Fibroblast of peridontal ligament (primary cell): ENCODE results near the gene LMO1.

ENCODE experiments used
- DNase-seq: peaks from one replicate; pipeline ENCODE4 v3.0.0-alpha.2; 2010; ENCODE audit errors: extremely low read depth

Gene LMO1

DNA sequence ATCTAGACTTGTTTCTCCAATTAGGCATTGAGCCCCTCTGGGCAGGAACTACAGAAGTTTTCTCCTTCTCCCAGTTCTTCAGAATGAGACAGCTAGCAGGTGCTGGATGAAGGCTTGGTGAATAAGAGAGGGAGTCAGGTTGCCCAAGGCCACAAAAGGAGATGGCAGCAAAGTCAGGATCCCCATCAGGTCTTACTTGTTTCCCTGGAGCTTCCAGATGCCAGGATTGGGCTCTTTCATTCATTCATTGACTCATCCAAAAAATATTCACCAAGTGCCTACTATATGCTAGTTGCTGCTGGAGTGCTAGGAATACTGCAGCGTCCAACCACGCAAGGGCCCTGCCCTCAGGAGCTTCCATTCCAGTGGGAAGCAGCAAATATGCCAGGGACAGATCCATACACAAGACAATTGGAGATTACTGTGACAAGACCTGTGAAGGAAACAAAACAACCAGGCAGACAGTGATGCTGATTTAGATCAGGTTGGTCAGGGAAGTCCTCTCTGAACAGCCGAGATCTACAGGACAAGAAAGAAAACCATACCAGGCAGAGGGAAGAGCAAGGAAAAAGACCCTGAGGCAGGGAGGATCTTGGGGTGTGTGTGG lies 24.6 kb upstream of the LMO1 start:
- no peak for DNase-seq

DNA sequence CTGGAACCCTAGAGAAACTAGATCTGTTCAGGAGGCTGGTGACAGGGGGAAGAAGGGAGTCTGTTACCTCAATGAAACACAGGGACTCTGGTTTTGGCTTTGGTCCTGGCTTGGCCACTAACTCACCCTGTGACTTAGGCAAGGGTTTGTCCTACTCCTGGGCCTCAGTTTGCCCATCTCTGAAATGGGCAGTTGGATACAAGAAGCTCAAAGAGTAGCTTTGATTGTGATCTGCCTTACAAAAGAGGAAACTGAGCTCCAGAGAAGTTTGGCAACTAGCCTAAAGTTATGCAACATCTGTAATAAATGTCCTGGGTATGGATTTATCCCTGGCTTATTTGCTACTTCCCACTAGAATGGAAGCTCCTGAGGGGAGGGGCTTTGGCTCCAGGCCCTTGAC lies 24.0 kb upstream of the LMO1 start:
- DNase-seq: no peak

DNA sequence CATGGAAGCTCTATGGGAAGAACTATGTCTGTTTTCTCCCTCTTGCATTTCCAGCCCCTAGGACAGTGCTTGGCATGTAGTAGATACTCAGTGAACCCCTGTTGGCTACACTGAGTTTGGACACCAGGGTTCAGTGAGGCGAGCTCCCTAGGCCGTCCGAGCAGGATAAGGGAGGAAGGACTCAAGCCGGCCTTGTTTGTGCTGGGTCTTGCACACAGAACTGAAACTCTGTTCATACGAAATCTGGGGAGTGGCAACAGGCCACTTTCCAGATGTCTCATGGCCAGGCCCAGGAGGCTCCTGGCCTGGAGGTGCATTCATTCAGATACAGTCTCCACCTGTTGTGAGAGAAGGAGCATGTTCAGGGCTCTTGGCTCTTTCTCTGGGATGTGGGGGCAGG lies 23.6 kb upstream of the LMO1 start:
- no peak for DNase-seq

DNA sequence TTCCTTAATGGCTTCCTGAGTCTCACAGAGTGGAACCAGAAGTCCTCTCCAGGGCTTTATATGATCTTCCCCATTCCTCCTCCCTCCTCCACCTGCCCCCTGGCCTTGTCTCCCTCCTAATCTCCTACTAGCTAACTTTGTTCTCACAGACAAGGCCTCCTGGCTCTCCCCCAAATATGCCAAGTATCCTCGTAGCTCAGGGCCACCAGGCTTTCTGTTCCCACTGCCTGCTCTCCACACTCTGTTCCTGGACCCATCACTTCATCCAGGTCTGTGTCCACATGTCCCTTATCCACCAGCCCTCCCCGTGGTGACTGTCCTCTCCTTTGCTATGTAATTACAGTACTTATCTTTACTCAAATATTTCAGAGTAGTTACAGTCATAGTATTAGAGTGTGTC lies 23.2 kb upstream of the LMO1 start:
- DNase-seq: no peak

DNA sequence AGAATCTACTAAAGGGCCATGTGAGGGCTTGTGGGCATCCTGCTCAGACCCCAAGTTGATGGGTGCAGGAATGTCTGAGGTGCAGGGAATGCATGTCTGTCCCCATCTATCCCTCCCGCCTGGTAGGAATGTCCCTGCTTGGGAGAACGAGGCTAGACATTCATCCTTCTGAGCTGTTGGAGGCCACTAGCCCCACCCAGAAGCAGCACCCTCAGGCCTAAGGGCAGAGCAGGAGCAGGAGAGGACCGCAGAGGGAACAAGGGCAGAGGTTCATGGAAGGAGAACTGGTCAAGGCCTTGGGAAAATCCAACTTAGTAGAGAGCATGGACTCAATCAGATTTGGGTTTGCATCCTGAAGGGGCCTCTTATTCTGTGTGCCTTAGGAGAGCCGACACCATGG lies 22.1 kb upstream of the LMO1 start:
- DNase-seq: no peak

DNA sequence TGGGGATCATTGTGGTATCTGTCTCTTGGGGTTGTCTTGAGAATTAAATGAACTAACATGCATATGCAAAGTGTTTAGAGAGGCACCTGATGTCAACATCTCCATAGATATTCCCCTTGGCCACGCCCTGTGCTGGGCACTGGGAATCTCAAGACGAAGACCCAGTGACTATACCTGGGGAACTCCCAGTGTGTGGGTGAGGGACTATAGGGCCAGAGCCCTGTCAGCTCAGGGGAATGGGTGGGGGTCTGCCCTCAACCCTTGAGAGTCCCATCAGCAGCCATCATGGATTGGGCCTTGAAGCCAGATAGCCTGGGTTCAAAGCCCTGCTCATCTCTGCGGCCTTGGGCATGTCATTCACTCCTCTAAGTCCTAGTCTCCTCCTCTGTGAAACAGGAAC lies 21.6 kb upstream of the LMO1 start:
- DNase-seq: no peak

DNA sequence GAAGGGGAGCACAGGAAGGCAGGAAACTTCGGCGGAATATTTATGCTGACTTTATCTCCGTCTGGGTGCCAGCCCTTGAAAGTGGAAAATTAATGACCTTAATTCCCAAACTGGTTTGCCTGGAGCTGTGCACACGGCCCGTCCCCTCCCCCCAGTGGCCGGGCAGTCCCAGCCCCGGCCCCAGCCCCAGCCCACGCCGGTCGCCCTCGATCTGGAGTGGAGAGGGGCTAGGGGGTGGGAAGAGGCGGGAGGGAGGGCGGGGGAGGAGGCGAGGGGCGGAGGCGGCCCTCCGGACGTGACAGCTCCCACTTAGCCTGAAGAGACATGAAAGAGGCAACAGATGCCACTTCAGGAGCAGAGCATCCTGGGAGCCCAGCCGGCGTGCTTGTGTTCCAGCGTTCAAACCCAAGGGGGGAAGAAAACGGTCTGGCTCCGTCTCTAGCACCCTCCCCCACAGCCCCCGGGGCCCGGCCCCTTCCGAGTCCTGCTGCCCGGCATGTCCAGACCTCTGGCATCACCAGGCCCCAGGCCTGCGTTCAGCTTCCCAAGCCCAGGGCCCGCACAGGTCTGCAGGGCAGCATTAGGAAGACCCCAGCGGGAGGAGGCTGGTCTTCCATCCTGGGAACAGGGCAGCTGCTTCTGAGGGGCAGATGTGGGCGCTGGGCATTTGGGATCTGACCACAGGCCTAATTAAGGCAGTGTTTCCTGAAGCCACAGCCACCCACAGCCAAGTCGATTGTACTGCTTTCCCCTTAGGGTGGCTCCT lies 20.0 kb upstream of the LMO1 start:
- no peak for DNase-seq

DNA sequence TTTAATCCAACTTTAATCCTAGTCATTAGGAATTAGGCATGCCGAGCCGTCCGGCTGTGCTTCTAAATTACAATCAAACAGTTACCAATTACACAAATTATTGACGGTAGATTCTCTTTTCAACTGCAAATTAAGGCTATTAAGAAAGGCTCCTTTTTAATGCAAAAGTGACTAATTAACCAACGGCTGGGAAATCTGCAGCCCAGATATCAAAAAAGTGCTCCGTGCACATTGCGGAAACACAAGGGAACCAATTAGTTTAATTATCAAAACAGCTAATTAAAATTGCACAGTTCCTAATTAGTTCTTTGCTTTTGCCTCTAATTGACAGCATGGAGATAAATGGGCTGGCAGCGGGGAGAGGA lies 19.4 kb upstream of the LMO1 start:
- no peak for DNase-seq

DNA sequence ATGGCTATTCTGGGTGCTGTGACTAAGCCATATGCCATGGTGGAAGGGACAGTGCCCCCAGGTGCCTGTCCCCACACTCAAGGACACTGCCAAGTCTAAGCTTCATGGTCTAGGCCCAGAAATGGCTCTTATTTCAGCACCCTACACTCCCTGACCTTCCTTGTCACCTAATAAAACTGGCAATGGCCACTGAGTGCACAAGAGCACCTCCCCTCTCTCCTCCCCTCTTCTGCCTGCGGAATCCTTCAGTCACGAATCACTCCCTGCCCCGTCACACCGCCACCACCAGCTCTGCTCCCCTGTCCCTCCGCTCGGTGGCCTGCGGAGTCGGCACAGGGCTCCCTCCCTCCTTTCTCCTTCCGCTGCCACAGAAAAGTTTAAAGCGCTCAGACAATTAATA lies 19.0 kb upstream of the LMO1 start:
- DNase-seq: no peak

DNA sequence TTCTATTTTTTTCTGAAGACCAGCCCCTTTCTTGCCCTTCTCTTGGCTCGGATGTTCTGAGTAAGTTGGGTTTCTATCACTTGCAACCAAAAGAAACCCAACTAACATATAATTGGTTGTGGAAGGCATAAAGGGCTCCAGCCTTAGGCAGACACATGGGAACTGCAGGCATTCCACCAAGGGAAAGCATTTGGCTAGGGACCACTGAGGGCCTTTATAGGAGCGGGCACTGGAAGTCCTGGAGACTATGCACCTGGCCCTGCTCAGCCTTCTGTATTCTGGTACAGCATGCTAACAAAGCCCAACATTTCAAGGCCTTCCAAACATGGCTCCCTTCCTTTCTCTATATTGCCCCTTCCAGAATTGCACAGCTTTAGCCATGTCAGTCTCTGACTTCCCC lies 17.6 kb upstream of the LMO1 start:
- no peak for DNase-seq

DNA sequence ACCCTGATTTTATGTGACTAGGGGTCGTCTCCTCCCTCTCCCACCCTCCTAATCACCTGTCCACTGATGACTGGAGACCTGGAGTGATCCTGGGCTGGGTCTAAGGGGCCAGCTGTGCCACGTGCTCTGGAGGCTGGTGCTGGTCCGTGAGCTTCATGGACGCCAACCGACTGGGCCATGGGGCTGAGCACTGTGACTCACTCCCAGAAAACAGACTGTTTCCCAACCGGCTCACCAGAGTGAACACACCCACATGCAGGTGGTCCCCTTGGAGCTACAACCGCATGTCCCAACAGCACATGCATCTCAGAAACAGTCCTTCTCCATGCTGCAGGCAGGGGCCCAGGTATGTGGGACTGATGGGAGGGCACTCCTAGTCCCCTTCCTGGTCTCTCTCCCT lies 14.0 kb upstream of the LMO1 start:
- no peak for DNase-seq

DNA sequence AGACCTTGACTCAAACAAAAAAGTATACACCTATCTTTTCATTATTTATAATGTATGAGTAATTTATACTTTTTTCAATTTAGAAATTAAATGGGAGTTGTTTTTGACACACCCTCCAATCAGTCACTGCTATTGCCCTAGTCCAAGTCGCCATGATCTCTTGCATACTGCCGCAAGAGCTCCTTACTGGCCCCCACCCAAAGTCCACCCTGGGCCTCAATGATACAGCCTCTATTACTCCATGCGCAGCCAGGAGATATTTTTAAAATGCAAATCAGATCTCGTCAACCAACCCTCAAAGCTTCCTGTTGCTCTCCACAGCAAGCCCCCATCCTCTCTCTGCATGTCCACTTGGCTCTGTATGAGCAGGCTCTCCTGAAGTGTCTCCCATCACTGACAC lies 12.8 kb upstream of the LMO1 start:
- DNase-seq: no peak

DNA sequence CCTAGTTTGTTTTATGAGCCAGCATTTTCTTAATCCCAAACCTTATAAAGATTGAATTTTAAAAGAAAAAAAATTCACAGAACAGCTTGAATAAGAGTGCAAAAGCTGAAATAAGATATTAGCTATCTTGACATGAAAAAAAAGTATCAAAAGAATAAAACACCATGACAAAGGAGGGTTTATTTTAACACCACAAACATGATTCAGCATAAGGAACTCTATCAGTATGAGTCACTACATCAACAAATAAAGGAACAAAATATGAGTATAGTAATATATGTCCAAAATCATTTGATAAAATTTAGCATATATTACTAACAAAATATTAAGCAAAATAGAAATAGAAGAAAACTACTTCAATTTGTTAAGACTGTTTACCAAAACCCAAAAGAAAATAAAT lies 9.6 kb upstream of the LMO1 start:
- DNase-seq: no peak

DNA sequence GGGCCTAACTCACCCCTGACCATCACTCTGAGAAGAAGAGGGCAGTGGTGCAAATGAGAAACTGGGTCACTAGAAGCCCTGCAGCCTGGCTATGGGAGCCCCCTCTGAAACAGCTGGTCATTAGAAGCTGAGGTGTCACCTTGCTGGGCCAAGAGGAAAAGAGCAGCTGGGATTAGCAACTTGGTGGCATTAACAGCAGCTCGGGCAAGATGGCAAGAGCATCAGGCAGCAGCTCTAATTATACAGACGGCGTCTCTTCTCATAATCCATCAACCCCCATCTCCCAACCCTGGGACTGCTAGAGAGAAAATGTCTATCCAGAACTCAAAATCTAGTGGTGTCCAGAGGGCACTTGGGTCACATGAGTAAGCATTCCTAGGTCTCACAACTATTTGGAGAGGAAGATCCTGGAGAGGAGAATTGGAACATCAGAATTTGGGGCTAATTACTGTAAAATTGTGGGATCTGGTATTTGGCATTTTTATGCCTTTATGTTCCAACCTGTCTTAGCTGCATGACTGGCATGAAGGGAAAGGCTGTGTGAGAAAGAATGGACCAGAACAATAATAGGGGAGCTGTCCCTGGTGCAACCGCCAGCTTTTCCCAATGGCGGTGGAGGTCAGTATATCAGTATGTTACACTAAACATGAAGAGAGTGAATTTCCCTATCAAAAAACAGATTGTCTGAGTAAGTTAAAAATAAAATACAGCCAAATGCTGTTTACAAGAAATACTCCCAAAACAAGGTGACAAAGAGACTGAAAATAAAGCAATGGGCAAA lies 7.6 kb upstream of the LMO1 start:
- no peak for DNase-seq

DNA sequence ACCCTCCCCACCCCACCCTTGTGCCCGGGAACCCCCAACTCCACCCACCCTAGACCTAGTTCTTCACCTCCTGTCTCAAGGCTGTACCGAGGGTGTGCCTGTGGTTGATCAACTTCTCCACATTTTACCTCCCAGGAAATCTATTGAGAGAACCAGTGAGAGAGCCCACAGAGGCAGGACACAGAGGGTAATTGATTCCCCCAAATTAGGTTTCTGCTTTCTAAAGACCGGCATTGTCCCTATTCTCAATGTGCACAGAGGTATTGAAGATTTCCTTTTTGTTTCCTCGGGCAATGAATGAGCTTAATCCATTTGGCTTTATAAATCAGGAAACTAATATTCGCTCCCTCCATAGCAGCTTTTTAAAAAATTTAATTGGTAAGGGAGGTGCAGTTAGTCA lies 6.0 kb upstream of the LMO1 start:
- DNase-seq: no peak

DNA sequence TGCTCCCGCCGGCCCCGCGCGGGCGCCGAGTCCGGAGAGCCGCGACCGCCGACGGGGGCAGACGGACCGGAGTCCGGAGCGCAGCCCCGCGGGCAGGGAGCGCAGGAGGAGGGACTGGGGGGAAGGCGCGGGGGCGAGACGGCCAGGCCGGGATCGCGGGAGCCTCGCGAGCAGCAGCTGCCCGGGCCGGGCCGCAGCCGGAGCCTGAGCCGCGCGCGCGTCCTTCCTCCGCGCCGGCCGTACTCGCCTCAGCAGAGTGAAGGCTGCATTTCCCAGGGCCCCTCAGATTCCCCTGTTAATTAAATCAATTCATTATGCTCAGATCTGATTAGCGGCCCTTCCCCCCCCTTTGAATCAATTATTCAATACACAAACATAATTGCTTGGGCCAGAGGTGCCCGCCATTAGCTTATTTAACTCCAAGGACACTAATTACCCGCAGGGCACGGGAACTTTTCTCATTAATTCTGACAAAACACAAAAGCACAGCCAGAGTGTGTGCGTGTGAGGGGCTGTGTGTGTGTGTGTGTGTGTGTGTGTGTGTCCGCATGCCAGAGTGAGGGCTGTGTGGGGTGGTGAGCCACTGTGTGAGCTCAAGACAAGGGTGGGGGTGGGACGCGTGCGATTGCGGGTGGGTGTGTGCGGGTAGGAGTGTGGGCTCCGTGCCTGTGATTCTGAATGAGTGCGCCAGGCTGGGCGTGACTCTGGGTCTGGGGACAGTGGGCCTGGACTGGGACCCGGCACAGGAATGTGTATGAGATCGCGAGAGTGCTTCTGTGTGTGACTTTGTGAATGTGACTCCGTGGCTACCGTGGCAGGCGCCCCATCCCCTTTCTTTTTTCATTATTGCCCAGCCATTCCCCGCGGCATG lies 5.1 kb upstream of the LMO1 start:
- DNase-seq: no peak

DNA sequence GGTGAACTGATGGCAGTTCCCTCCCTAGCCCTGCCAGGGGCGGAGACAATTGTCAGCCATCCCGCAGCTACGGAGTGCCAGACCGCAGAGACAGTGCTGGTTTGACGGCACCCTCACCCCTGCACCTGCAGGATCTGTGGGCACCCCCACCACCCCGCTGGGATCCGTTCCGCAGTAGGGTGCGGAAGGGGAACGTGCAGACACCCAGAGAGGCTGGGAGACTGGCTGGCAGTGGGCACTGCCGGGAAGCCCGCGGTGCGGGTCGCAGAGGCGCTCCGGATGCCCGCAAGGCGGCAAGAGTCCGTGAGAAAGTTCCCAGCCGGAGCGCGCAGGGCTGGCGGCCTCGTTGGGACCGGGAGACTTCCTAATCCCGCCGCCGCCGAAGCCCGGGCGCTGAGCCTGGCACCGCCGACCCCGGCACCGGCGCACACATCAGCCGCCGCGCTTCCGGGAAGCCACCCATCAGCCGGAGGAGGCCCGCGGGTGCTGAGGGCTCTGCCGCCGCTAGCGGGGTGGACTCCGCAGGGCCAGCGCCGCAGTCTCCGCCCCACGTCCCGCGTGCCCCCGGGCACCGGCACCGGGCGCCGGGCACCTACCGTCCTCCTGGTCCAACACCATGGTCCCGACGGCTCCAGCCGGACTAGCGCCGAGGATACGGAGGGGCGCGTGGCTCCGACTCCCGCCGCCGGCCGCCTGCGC lies 4.3 kb upstream of the LMO1 start:
- no peak for DNase-seq

DNA sequence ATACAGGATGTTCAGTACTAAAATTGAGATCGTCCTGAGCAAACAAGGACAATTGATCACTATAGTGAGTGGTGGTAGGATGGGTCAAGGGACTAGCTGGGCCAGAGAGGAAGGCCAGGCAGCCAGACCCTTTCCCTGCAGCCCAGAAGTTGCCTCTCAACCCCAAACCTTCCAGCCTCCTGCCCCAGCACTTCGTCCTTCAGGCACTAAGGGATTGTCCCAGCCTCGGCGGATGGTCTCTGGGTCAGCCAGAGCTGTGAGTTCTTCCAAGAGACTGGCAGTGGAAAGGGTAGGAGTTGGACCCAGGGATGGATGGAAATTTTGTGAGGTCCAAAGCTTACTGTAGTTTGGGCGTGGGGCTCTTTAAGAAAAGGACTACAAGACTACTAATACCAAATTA lies 3.6 kb upstream of the LMO1 start:
- no peak for DNase-seq

DNA sequence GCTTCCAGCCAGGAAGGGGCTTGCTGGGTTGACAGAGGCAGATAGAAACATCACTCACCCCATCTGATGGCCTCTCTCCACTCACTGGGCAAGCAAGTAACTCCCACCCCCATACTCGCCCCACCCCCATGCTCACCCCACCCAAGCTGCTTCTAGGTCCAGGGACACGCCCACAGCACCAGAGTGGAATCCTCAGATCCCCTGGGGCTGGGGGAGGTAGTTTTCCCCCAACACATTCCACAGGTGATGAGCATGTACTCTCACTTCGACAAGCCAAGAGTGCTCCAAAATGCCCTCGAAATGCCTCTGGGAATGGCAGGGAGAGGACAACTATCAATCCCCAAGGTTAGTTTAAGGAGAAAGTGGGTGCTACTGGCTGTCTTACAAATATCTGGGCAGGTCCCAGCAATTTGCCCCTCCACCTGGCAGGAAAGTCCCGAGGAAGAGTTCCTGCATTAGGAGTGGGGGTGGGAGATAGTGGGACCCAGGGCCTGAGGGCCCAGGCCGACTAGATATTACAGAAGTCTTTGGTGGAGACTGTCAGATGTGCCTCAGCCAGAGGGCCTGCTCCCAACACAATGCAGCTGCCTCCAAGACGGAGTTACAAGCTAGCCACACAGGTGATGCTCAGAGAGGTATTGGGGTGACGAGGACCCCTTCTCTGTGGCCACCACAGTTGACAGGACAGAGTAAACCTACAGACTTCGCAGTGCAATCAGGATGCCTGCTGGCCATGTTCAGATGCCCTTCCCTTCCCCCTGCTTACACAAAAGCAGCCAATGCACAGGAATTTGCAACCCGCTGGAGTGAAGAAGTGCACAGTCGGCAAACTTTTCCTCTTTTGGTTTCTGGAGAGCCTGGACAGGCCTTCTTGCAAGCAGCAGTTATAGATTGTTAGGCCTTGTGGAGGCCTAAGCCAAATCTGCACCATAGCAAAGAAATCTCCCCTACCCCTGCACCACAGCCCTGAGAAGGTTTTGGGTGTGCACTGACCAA lies 2.9 kb upstream of the LMO1 start:
- DNase-seq: no peak

DNA sequence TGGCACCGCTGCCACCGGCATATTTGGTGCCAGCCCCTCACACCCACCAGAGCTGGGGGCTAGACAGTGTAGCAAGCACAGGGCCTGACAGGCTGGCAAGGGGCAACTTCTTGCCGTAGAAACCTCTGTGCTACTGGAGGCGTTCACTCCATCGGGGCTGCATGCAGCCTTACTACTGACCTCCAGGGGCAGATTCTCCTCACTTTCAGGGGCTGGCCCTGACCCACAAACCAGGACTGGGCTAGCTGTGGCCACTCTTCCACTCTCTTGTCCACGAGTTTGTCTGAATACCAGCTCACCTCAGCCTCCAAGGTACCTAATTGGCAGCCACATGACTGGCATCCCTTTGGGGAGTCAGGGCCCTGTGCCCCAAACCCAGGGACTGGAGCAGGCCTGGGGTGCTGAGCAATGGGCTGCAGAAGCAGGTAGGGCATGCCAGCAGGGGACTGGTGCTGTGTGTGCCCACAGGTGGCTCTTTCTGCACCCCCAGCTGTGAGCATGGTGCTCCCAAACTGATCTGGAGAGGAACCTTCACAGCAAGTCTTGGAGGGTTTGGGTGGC lies 2.1 kb upstream of the LMO1 start:
- no peak for DNase-seq
